ENCODE measurements around the gene MFRP.

DNA sequence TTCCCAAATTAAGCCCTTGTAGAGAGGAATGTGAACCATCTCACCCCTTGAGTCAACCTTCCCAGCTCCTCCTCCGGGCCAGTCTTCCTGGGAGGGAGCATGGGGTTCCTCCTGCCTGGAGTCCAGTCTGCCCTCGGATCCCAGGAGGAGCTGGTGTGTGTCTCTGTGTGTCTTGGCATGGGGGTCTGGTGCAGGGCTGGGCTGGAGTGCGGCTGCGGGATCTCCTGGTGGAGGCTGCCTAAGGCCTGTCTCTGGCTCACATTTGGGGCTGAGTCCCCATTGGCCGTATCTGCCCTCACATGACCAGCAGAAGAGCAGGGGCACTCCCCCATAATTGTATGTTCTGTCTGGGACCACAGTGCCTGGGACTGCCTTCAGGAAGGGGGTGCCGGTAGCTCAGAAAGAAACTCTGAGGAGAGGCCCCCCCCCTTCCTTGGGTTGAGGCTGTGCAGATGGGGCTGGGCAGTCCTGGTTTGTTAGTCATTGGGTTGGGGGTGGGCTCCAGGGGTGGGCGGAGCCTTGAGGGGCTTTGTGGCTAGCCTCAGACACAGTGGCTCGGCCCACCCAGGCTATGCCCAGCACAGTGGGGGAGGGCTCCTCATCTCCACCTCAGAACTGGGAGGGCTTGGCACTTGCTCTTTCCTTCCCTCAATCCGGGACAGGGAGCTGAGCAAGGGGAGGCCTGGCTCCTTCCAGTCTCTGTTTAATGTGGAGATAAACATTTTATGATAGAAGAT lies 8.8 kb downstream of the MFRP start:
- TF ChIP-seq, protein P1, sequence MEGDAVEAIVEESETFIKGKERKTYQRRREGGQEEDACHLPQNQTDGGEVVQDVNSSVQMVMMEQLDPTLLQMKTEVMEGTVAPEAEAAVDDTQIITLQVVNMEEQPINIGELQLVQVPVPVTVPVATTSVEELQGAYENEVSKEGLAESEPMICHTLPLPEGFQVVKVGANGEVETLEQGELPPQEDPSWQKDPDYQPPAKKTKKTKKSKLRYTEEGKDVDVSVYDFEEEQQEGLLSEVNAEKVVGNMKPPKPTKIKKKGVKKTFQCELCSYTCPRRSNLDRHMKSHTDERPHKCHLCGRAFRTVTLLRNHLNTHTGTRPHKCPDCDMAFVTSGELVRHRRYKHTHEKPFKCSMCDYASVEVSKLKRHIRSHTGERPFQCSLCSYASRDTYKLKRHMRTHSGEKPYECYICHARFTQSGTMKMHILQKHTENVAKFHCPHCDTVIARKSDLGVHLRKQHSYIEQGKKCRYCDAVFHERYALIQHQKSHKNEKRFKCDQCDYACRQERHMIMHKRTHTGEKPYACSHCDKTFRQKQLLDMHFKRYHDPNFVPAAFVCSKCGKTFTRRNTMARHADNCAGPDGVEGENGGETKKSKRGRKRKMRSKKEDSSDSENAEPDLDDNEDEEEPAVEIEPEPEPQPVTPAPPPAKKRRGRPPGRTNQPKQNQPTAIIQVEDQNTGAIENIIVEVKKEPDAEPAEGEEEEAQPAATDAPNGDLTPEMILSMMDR (conservative IDR thresholded peaks at IDR 0.05), result 0 out of 2 replicates have a peak, but pooled peaks have one; percentile 32
- no peak for TF ChIP-seq ZFX (IDR thresholded peaks at IDR 0.05)
